Tibial nerve (tissue), 4 donors: ENCODE data around the gene SUSD1. TPM values are rescaled to one million over a fixed set of nuclear protein-coding genes. Genes with fewer than 3 reads are reported as not detected.

Source experiments
- DNase-seq, 2 donors: peaks; one replicate each; pipeline ENCODE4 v3.0.0-alpha.2; 2019; ENCODE audit warnings: low spot score in 2 of 2
- H3K27ac ChIP-seq, 4 donors: fragments of 200-600 bp; sonication (generic) in 3 of 4; one replicate each; pipeline ENCODE4 v1.5.1; 2017 to 2019; ENCODE audit warnings: mild to moderate bottlenecking in 1 of 4
- H3K27me3 ChIP-seq, 2 donors: fragments of 200-600 bp; sonication (generic) in 1 of 2; one replicate each; pipeline versions ENCODE4 v1.5.1 to v1.6.0; 2017 to 2019
- H3K36me3 ChIP-seq, 3 donors: fragments of 200-600 bp; sonication (generic); one replicate each; pipeline ENCODE4 v1.5.1; 2018 to 2019
- H3K4me1 ChIP-seq, 4 donors: fragments of 200-600 bp; sonication (generic) in 3 of 4; one replicate each; pipeline ENCODE4 v1.5.1; 2017 to 2019
- H3K4me3 ChIP-seq, 4 donors: fragments of 200-600 bp; sonication (generic) in 3 of 4; one replicate each; pipeline ENCODE4 v1.5.1; 2017 to 2019; ENCODE audit warnings: mild to moderate bottlenecking in 1 of 4, moderate library complexity in 1 of 4
- H3K9me3 ChIP-seq, 4 donors: fragments of 200-600 bp; sonication (generic) in 3 of 4; one replicate each; pipeline ENCODE4 v1.5.1; 2017 to 2019
- CTCF ChIP-seq, 5 experiments: fragments of 200-600 bp in 3 of 5; fragments of 450-650 bp in 2 of 5; sonication (generic) in 3 of 5; IDR thresholded peaks; one replicate each; pipeline ENCODE4 v1.5.1; 2016 to 2019; ENCODE audit warnings: antibody characterized with exemption in 5 of 5, mild to moderate bottlenecking in 3 of 5, moderate library complexity in 2 of 5
- EP300 ChIP-seq, 2 donors: sonication (generic); formaldehyde crosslinking; IDR thresholded peaks; one replicate each; pipeline ENCODE4 v1.6.1; 2017; ENCODE audit warnings: antibody characterized with exemption in 2 of 2, mild to moderate bottlenecking in 1 of 2
- POLR2A ChIP-seq, 2 donors: fragments of 450-650 bp; IDR thresholded peaks; one replicate each; pipeline ENCODE4 v1.6.1; 2017; ENCODE audit warnings: antibody characterized with exemption in 2 of 2, mild to moderate bottlenecking in 2 of 2, moderate library complexity in 2 of 2
- WGBS, 2 donors: methylation state at CpG; one replicate each; pipeline ENCODE4 v1.1.5; 2018; 5-methylcytosine and 5-hydroxymethylcytosine counted together
- total RNA-seq, 4 donors: library from RNA; depleted of rRNA; stranded (reverse); fragments of >200 nt; gene quantifications; one replicate each; pipeline ENCODE4 v1.1.0, GENCODE V29; 2016

Gene SUSD1
- total RNA-seq, 4 donors from 2014 or later: 6.9 to 19.8 (median 11.5) TPM

- WGBS, 2 donors: 95 to 98% methylated on average over 4 of the region's 4 CpGs
- Histone ChIP-seq H3K4me3 (no peak overlapping the region), H3K4me1 (peaks cover 0 to 47% (median 24%) of the 10 kb centered on the region in 4 donors), H3K9me3 (peaks cover 0 to 3% (median 0%) of the 10 kb centered on the region in 4 donors), H3K27ac (peak overlapping the region in 3 of 4 donors; percentile 26 to 93 (median 29)), H3K36me3 (peaks cover 0 to 4% (median 0%) of the 10 kb centered on the region in 3 donors), H3K27me3 (no peaks in the 10 kb centered on the region)
- DNase-seq: no peak
- no peak for TF ChIP-seq POLR2A (IDR thresholded peaks at IDR 0.05)
- TF ChIP-seq CTCF (IDR thresholded peaks at IDR 0.05): no peak
- TF ChIP-seq EP300 (IDR thresholded peaks at IDR 0.05): no peak
These were observed 111.5 kb downstream of the SUSD1 start for GRCh38 chr9:112063586-112063985.

GRCh38 chr9:112063151-112063550 lies 111.9 kb downstream of the SUSD1 start:
- peaks cover 0 to 4% (median 0%) of the 10 kb centered on the region in 3 donors for H3K36me3 ChIP-seq
- no peak for DNase-seq
- peaks cover 0 to 51% (median 26%) of the 10 kb centered on the region in 4 donors for H3K4me1 ChIP-seq
- peak overlapping the region in 2 of 4 donors; percentile 86 to 93 for H3K27ac ChIP-seq
- no peaks in the 10 kb centered on the region for H3K27me3 ChIP-seq
- no peak overlapping the region for H3K4me3 ChIP-seq
- TF ChIP-seq CTCF (IDR thresholded peaks at IDR 0.05) (no peak), EP300 (IDR thresholded peaks at IDR 0.05) (peak in 1 of 2 donors; percentile 74), POLR2A (IDR thresholded peaks at IDR 0.05) (no peak)
- peaks cover 0 to 3% (median 0%) of the 10 kb centered on the region in 4 donors for H3K9me3 ChIP-seq

GRCh38 chr9:112061152-112061740 lies 113.9 kb downstream of the SUSD1 start:
- WGBS, 2 donors: 4 to 5% methylated on average over 3 of the region's 3 CpGs
- Histone ChIP-seq H3K27me3 (no peaks in the 10 kb centered on the region), H3K27ac (peak overlapping the region; percentile 27 to 93 (median 80)), H3K9me3 (peaks cover 0 to 3% (median 0%) of the 10 kb centered on the region in 4 donors), H3K36me3 (no peaks in the 10 kb centered on the region), H3K4me1 (peaks cover 0 to 52% (median 26%) of the 10 kb centered on the region in 4 donors), H3K4me3 (no peak overlapping the region)
- TF ChIP-seq POLR2A (IDR thresholded peaks at IDR 0.05): no peak
- TF ChIP-seq EP300 (IDR thresholded peaks at IDR 0.05): peak; percentile 26 to 82
- no peak for TF ChIP-seq CTCF (IDR thresholded peaks at IDR 0.05)
- DNase-seq: peak in 1 of 2 donors; percentile 44

- TF ChIP-seq EP300 (IDR thresholded peaks at IDR 0.05) (no peak), POLR2A (IDR thresholded peaks at IDR 0.05) (no peak), CTCF (IDR thresholded peaks at IDR 0.05) (no peak)
- WGBS, 2 donors: 59 to 73% methylated on average over 3 of the region's 3 CpGs
- Histone ChIP-seq H3K4me1 (peaks cover 0 to 52% (median 26%) of the 10 kb centered on the region in 4 donors), H3K27me3 (no peaks in the 10 kb centered on the region), H3K9me3 (peaks cover 0 to 3% (median 0%) of the 10 kb centered on the region in 4 donors), H3K4me3 (no peak overlapping the region), H3K36me3 (no peaks in the 10 kb centered on the region), H3K27ac (peak overlapping the region in 3 of 4 donors; percentile 75 to 93 (median 86))
- DNase-seq: no peak
These were observed 115.2 kb downstream of the SUSD1 start for GRCh38 chr9:112059966-112060320.

GRCh38 chr9:112059145-112059965 lies 115.7 kb downstream of the SUSD1 start:
- peak in 1 of 2 donors; percentile 29 for DNase-seq
- TF ChIP-seq CTCF (IDR thresholded peaks at IDR 0.05) (no peak), EP300 (IDR thresholded peaks at IDR 0.05) (peak in 1 of 2 donors; percentile 80)
- no peaks in the 10 kb centered on the region for H3K27me3 ChIP-seq
- peaks cover 0 to 2% (median 0%) of the 10 kb centered on the region in 4 donors for H3K9me3 ChIP-seq
- no peaks in the 10 kb centered on the region for H3K36me3 ChIP-seq
- H3K27ac ChIP-seq: peak overlapping the region in 3 of 4 donors; percentile 75 to 93 (median 86)
- peaks cover 0 to 52% (median 26%) of the 10 kb centered on the region in 4 donors for H3K4me1 ChIP-seq
- 39 to 43% methylated on average over 13 of the region's 13 CpGs for WGBS, 2 donors
- H3K4me3 ChIP-seq: no peak overlapping the region
